Measurements from ENCODE around the gene EDN2.

Gene EDN2

DNA sequence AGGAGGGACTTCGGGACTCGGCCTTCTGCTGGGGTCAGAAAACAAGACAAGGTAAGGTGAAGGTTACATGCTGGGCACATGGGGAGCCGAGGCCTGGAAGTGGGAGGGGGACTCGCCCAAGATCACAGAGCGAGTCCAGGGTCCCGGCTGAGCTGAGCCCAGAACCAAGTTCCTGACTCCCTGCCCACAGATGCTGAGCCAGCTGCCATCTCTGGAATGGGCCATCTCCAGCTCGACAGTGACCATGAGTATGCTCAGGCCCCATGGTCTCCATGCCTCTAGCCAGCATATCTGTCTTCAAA lies 26.7 kb upstream of the EDN2 start:
- no peak overlapping the region for H3K23ac ChIP-seq (ENCODE audit: low read length)
- H3K9me3 ChIP-seq (ENCODE audit: insufficient read depth, low read depth, low read length) = peaks cover 4% of the 10 kb centered on the region
- H3K4me3 ChIP-seq (ENCODE audit: low read depth, low read length) = no peak overlapping the region
- H3K4me1 ChIP-seq (ENCODE audit: control insufficient read depth in 1 of 2, insufficient read depth in 2 of 2, low read length in 2 of 2) = peaks cover 15 to 16% of the 10 kb centered on the region in 2 experiments
- H2AFZ ChIP-seq (ENCODE audit: insufficient read depth, low read length, poor library complexity) = no peak overlapping the region
- no peaks in the 10 kb centered on the region for H3K36me3 ChIP-seq (ENCODE audit: control insufficient read depth in 1 of 2, insufficient read depth in 2 of 2, low read length in 2 of 2)
- H3K79me2 ChIP-seq (ENCODE audit: control insufficient read depth, insufficient read depth, low read length, poor library complexity) = no peaks in the 10 kb centered on the region
- no peak overlapping the region for H2BK5ac ChIP-seq (ENCODE audit: low read depth, low read length, poor library complexity)
- H4K91ac ChIP-seq (ENCODE audit: low read depth, low read length) = no peak overlapping the region
- no peak overlapping the region for H3K4me2 ChIP-seq (ENCODE audit: low read length)
- H3K79me1 ChIP-seq (ENCODE audit: low read length) = peaks cover 3% of the 10 kb centered on the region
- no peak overlapping the region for H2AK5ac ChIP-seq (ENCODE audit: low read length)
- no peak for DNase-seq
- no peak overlapping the region for H2BK12ac ChIP-seq (ENCODE audit: low read length)
- no peak overlapping the region for H3K9ac ChIP-seq (ENCODE audit: low read length)
- H2BK120ac ChIP-seq (ENCODE audit: insufficient read depth, low read length, poor library complexity) = no peak overlapping the region
- H3K27ac ChIP-seq (ENCODE audit: low read depth, low read length) = no peak overlapping the region
- no peaks in the 10 kb centered on the region for H3K27me3 ChIP-seq (ENCODE audit: insufficient read depth, low read length)
- H4K12ac ChIP-seq (ENCODE audit: low read depth, low read length) = no peak overlapping the region
- no peak overlapping the region for H3K18ac ChIP-seq (ENCODE audit: low read length)
- no peak overlapping the region for H3K14ac ChIP-seq (ENCODE audit: low read length)
- H3K4ac ChIP-seq (ENCODE audit: low read depth, low read length) = no peak overlapping the region
- no CpG with 5 or more reads among the region's 7 CpGs for WGBS (ENCODE audit: extremely low coverage, insufficient coverage, insufficient read length)
- H4K8ac ChIP-seq (ENCODE audit: low read depth, low read length) = no peak overlapping the region

DNA sequence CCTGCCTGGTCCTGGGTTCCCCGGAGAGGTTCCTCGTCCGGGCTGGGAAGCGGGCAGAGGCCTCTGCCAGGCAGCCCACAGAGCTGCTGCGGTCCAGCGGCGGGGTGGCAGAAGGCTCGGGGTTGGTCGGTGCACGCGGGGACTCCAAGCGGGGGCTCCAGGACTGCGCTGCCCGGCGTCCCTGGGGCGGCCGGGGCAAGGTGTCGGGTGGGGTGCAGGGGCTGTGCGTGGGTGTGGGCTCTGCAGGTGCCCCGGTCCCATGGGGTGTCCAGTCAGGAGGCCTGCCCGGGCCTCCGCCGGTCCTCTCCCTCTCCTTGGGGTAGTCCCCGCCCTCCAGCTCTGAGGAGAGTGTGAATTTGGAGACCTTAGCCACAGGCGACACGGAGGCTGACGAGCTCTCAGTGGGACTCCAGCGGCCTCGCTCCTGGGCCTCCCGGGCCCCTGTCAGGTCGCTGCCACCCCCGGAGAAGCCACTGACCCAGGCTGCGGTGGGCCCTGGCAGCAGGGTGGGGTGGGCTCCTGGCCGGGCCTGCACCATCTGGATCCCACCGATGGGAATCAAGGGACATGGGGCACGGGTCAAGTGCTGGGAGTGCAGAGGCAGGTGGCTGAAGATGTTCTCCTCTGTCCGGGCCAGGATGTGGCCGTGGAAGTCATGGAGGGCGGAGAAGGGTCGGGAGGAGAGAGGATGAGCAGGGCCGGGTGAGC lies 26.2 kb upstream of the EDN2 start:
- H3K27me3 ChIP-seq (ENCODE audit: insufficient read depth, low read length) = no peaks in the 10 kb centered on the region
- no peak overlapping the region for H4K91ac ChIP-seq (ENCODE audit: low read depth, low read length)
- H3K4ac ChIP-seq (ENCODE audit: low read depth, low read length) = no peak overlapping the region
- no peak overlapping the region for H4K12ac ChIP-seq (ENCODE audit: low read depth, low read length)
- no peak overlapping the region for H3K27ac ChIP-seq (ENCODE audit: low read depth, low read length)
- H3K79me2 ChIP-seq (ENCODE audit: control insufficient read depth, insufficient read depth, low read length, poor library complexity) = no peaks in the 10 kb centered on the region
- H3K9ac ChIP-seq (ENCODE audit: low read length) = no peak overlapping the region
- H3K36me3 ChIP-seq (ENCODE audit: control insufficient read depth in 1 of 2, insufficient read depth in 2 of 2, low read length in 2 of 2) = no peaks in the 10 kb centered on the region
- no CpG with 5 or more reads among the region's 41 CpGs for WGBS (ENCODE audit: extremely low coverage, insufficient coverage, insufficient read length)
- H3K9me3 ChIP-seq (ENCODE audit: insufficient read depth, low read depth, low read length) = peaks cover 4% of the 10 kb centered on the region
- H3K14ac ChIP-seq (ENCODE audit: low read length) = no peak overlapping the region
- no peak for DNase-seq
- no peak overlapping the region for H2BK12ac ChIP-seq (ENCODE audit: low read length)
- H3K79me1 ChIP-seq (ENCODE audit: low read length) = peaks cover under 1% of the 10 kb centered on the region
- H2BK5ac ChIP-seq (ENCODE audit: low read depth, low read length, poor library complexity) = no peak overlapping the region
- no peak overlapping the region for H3K23ac ChIP-seq (ENCODE audit: low read length)
- no peak overlapping the region for H3K4me2 ChIP-seq (ENCODE audit: low read length)
- H2AFZ ChIP-seq (ENCODE audit: insufficient read depth, low read length, poor library complexity) = no peak overlapping the region
- H4K8ac ChIP-seq (ENCODE audit: low read depth, low read length) = no peak overlapping the region
- no peak overlapping the region for H3K4me3 ChIP-seq (ENCODE audit: low read depth, low read length)
- no peak overlapping the region for H2AK5ac ChIP-seq (ENCODE audit: low read length)
- no peak overlapping the region for H2BK120ac ChIP-seq (ENCODE audit: insufficient read depth, low read length, poor library complexity)
- peaks cover 11 to 12% of the 10 kb centered on the region in 2 experiments for H3K4me1 ChIP-seq (ENCODE audit: control insufficient read depth in 1 of 2, insufficient read depth in 2 of 2, low read length in 2 of 2)
- H3K18ac ChIP-seq (ENCODE audit: low read length) = no peak overlapping the region

DNA sequence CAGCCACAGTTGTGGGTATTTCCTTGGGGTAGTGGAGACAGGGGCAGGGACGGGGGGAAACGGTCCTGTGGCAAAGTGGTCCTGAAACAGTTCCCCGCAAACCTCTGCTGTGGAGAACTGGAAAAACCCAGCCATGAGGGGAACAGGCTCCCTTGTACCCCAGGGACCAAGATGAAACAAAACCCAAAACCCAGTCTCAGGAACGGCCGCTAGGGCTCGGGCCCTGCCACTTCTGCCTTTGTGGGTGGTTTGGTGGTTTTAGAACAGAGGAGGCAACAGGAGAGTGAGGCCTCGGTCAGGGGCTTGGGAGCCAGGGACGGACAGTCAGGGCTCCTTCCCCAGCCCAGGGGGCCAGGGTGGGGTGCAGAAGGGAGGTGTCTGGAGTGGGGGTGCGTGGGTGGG lies 24.8 kb upstream of the EDN2 start:
- no peak overlapping the region for H2AFZ ChIP-seq (ENCODE audit: insufficient read depth, low read length, poor library complexity)
- H3K27ac ChIP-seq (ENCODE audit: low read depth, low read length) = no peak overlapping the region
- no peak overlapping the region for H4K8ac ChIP-seq (ENCODE audit: low read depth, low read length)
- no peak overlapping the region for H3K4me2 ChIP-seq (ENCODE audit: low read length)
- no peak overlapping the region for H2BK120ac ChIP-seq (ENCODE audit: insufficient read depth, low read length, poor library complexity)
- H3K14ac ChIP-seq (ENCODE audit: low read length) = no peak overlapping the region
- H3K9ac ChIP-seq (ENCODE audit: low read length) = no peak overlapping the region
- peaks cover 3% of the 10 kb centered on the region for H3K9me3 ChIP-seq (ENCODE audit: insufficient read depth, low read depth, low read length)
- no peaks in the 10 kb centered on the region for H3K79me2 ChIP-seq (ENCODE audit: control insufficient read depth, insufficient read depth, low read length, poor library complexity)
- no peak overlapping the region for H2BK12ac ChIP-seq (ENCODE audit: low read length)
- no CpG with 5 or more reads among the region's 9 CpGs for WGBS (ENCODE audit: extremely low coverage, insufficient coverage, insufficient read length)
- no peaks in the 10 kb centered on the region for H3K27me3 ChIP-seq (ENCODE audit: insufficient read depth, low read length)
- H3K18ac ChIP-seq (ENCODE audit: low read length) = no peak overlapping the region
- H4K91ac ChIP-seq (ENCODE audit: low read depth, low read length) = no peak overlapping the region
- no peak overlapping the region for H4K12ac ChIP-seq (ENCODE audit: low read depth, low read length)
- H2BK5ac ChIP-seq (ENCODE audit: low read depth, low read length, poor library complexity) = no peak overlapping the region
- H3K79me1 ChIP-seq (ENCODE audit: low read length) = no peaks in the 10 kb centered on the region
- H3K4ac ChIP-seq (ENCODE audit: low read depth, low read length) = no peak overlapping the region
- no peak for DNase-seq
- no peak overlapping the region for H3K23ac ChIP-seq (ENCODE audit: low read length)
- no peak overlapping the region for H3K4me3 ChIP-seq (ENCODE audit: low read depth, low read length)
- no peaks in the 10 kb centered on the region for H3K36me3 ChIP-seq (ENCODE audit: control insufficient read depth in 1 of 2, insufficient read depth in 2 of 2, low read length in 2 of 2)
- H3K4me1 ChIP-seq (ENCODE audit: control insufficient read depth in 1 of 2, insufficient read depth in 2 of 2, low read length in 2 of 2) = peaks cover 4 to 8% of the 10 kb centered on the region in 2 experiments
- no peak overlapping the region for H2AK5ac ChIP-seq (ENCODE audit: low read length)

DNA sequence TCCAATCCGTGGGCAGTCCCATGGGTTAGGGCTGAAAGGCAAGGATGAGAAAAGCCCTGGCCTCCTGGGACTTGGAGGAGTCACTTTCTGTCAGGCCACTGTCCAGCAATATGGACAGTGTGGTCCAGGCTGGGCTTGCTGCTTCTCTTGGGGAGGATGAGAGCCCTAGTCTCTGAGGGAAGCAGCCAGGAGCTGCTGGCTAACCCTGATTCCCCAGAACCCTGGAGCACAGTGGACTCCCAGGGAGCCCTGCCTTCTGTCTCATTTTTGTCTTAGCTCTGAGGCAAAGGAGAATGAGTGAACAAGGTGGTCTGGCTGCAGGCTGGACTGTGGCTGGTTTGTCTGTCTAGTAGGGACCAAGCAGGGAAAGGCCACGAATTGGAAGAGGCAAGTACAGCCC lies 23.8 kb upstream of the EDN2 start:
- no peak overlapping the region for H2AFZ ChIP-seq (ENCODE audit: insufficient read depth, low read length, poor library complexity)
- H2AK5ac ChIP-seq (ENCODE audit: low read length) = peak overlapping the region; percentile 25
- H3K23ac ChIP-seq (ENCODE audit: low read length) = no peak overlapping the region
- no peak overlapping the region for H3K9ac ChIP-seq (ENCODE audit: low read length)
- no peak overlapping the region for H2BK12ac ChIP-seq (ENCODE audit: low read length)
- no peak overlapping the region for H3K4me3 ChIP-seq (ENCODE audit: low read depth, low read length)
- H2BK120ac ChIP-seq (ENCODE audit: insufficient read depth, low read length, poor library complexity) = no peak overlapping the region
- no peak overlapping the region for H3K4ac ChIP-seq (ENCODE audit: low read depth, low read length)
- H3K36me3 ChIP-seq (ENCODE audit: control insufficient read depth in 1 of 2, insufficient read depth in 2 of 2, low read length in 2 of 2) = no peaks in the 10 kb centered on the region
- H4K12ac ChIP-seq (ENCODE audit: low read depth, low read length) = no peak overlapping the region
- no peak overlapping the region for H4K91ac ChIP-seq (ENCODE audit: low read depth, low read length)
- DNase-seq = no peak
- peaks cover 6 to 12% of the 10 kb centered on the region in 2 experiments for H3K4me1 ChIP-seq (ENCODE audit: control insufficient read depth in 1 of 2, insufficient read depth in 2 of 2, low read length in 2 of 2)
- WGBS (ENCODE audit: extremely low coverage, insufficient coverage, insufficient read length) = no CpG with 5 or more reads among the region's 2 CpGs
- no peak overlapping the region for H3K14ac ChIP-seq (ENCODE audit: low read length)
- H3K79me1 ChIP-seq (ENCODE audit: low read length) = no peaks in the 10 kb centered on the region
- no peaks in the 10 kb centered on the region for H3K9me3 ChIP-seq (ENCODE audit: insufficient read depth, low read depth, low read length)
- no peaks in the 10 kb centered on the region for H3K27me3 ChIP-seq (ENCODE audit: insufficient read depth, low read length)
- H3K4me2 ChIP-seq (ENCODE audit: low read length) = no peak overlapping the region
- H2BK5ac ChIP-seq (ENCODE audit: low read depth, low read length, poor library complexity) = no peak overlapping the region
- H3K18ac ChIP-seq (ENCODE audit: low read length) = no peak overlapping the region
- no peaks in the 10 kb centered on the region for H3K79me2 ChIP-seq (ENCODE audit: control insufficient read depth, insufficient read depth, low read length, poor library complexity)
- H4K8ac ChIP-seq (ENCODE audit: low read depth, low read length) = no peak overlapping the region
- H3K27ac ChIP-seq (ENCODE audit: low read depth, low read length) = no peak overlapping the region
